MG63 (cell line): ENCODE measurements around the gene IL2RA. TPM values are rescaled to one million over a fixed set of nuclear protein-coding genes. Genes with fewer than 3 reads are reported as not detected.
"Not testable (repeated sequence)": the region's sequence is repeated elsewhere in the genome, so short reads cannot be mapped to it uniquely, and the experiment has no call there.

Experiments
- DNase-seq: peaks from one replicate; pipeline ENCODE4 v3.0.0-alpha.2; 2020
- H3K27me3 ChIP-seq: fragments of 250-450 bp; sonication (Bioruptor Pico); 2 replicates; pipeline ENCODE4 v1.5.1; 2020; ENCODE audit warnings: mild to moderate bottlenecking, moderate library complexity
- H3K36me3 ChIP-seq: fragments of 250-450 bp; sonication (Bioruptor Pico); 2 replicates; pipeline ENCODE4 v1.5.1; 2020; ENCODE audit warnings: mild to moderate bottlenecking, moderate library complexity
- H3K4me3 ChIP-seq: fragments of 250-450 bp; sonication (Bioruptor Pico); 2 replicates; pipeline ENCODE4 v1.5.1; 2020; ENCODE audit warnings: mild to moderate bottlenecking, moderate library complexity
- H3K9me3 ChIP-seq: fragments of 250-450 bp; sonication (Bioruptor Pico); 2 replicates; pipeline ENCODE4 v1.5.1; 2020; ENCODE audit warnings: mild to moderate bottlenecking, moderate library complexity
- total RNA-seq: library from RNA; depleted of rRNA; stranded (reverse); fragments of >200 nt; shearing (Covaris generic); gene quantifications from 2 replicates; pipeline ENCODE4 v1.2.3, GENCODE V29; 2014; ENCODE audit warnings: low replicate concordance

Gene IL2RA
- total RNA-seq, 1 experiment from 2014 or later: not detected

GRCh38 chr10:6014241-6014761, 47.9 kb downstream of the IL2RA start:
- Histone ChIP-seq H3K36me3 (no peaks in the 10 kb centered on the region), H3K4me3 (no peak overlapping the region), H3K27me3 (no peaks in the 10 kb centered on the region), H3K9me3 (no peaks in the 10 kb centered on the region)
- peak; percentile 18 for DNase-seq

GRCh38 chr10:6013413-6014192, 48.6 kb downstream of the IL2RA start:
- no peak for DNase-seq
- Histone ChIP-seq H3K36me3 (no peaks in the 10 kb centered on the region), H3K27me3 (no peaks in the 10 kb centered on the region), H3K4me3 (no peak overlapping the region), H3K9me3 (no peaks in the 10 kb centered on the region)

GRCh38 chr10:6012121-6012905, 49.9 kb downstream of the IL2RA start:
- Histone ChIP-seq H3K4me3 (no peak overlapping the region), H3K27me3 (no peaks in the 10 kb centered on the region), H3K9me3 (peaks cover 2% of the 10 kb centered on the region; the same call in 1 of the 2 replicates), H3K36me3 (no peaks in the 10 kb centered on the region)
- DNase-seq: no peak

DNA sequence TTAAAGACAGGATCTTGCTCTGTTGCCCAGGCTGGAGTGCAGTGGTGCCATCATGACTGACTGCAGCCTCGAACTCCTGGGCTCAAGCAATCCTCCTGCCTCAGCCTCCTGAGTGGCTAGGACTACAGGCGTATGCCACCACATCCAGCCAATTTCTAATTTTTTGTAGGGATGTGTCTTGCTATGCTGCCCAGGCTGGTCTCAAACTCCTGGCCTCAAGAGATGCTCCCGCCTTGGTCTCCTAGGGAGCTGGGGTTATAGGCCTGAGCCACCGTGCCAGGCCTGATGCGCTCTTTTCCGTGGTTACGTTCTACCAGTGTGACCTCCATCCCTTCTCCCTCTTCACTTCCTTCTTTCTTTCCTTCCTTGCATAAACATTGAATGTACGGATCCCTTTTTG, 50.6 kb downstream of the IL2RA start:
- no peak for DNase-seq
- Histone ChIP-seq H3K36me3 (no peaks in the 10 kb centered on the region), H3K27me3 (no peaks in the 10 kb centered on the region), H3K9me3 (peaks cover 5% of the 10 kb centered on the region), H3K4me3 (no peak overlapping the region)

GRCh38 chr10:6010569-6010968, 51.6 kb downstream of the IL2RA start:
- no peak for DNase-seq
- Histone ChIP-seq H3K9me3 (peaks cover 5% of the 10 kb centered on the region), H3K36me3 (no peaks in the 10 kb centered on the region), H3K27me3 (no peaks in the 10 kb centered on the region), H3K4me3 (no peak overlapping the region)

DNA sequence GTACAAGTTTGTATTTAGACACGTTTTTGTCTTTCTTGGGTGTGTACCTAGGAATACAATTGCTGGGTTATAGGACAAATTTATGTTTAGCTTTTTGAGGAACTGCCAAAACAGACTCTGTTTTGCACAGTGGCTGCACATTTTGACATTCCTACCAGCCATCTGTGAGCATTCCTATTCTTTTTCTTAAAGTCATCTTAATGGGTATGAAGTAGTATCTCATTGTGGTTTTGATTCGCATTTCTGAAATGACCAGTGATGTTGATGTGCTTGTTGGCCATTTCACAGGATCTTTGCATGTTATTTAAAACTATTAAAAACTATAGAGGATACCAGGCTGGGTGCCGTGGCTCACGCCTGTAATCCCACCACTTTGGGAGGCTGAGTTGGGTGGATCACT, 52.2 kb downstream of the IL2RA start:
- H3K9me3 ChIP-seq: peaks cover 5% of the 10 kb centered on the region
- H3K36me3 ChIP-seq: no peaks in the 10 kb centered on the region
- H3K27me3 ChIP-seq: no peaks in the 10 kb centered on the region
- no peak for DNase-seq
- no peak overlapping the region for H3K4me3 ChIP-seq

DNA sequence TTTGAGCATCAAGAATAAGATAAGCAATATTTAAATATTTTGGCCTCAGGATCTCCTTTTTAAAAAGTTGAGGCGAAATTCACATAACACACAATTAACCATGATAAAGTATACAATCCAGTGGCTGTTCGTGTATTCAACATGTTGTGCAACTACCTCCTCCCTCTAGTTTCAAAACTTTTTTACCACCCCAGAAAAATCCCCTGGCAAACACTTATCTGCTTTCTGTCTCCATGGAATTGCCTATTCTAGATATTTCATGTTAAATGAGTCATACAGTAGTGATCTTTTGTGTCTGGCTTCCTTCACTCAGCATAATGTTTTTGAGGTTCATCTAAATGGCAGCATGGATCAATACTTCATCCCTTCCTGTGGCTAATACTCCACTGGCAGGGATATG, 53.0 kb downstream of the IL2RA start:
- no peak for DNase-seq
- Histone ChIP-seq H3K36me3 (no peaks in the 10 kb centered on the region), H3K27me3 (no peaks in the 10 kb centered on the region), H3K9me3 (peaks cover 5% of the 10 kb centered on the region), H3K4me3 (peak overlapping the region; percentile 23)

DNA sequence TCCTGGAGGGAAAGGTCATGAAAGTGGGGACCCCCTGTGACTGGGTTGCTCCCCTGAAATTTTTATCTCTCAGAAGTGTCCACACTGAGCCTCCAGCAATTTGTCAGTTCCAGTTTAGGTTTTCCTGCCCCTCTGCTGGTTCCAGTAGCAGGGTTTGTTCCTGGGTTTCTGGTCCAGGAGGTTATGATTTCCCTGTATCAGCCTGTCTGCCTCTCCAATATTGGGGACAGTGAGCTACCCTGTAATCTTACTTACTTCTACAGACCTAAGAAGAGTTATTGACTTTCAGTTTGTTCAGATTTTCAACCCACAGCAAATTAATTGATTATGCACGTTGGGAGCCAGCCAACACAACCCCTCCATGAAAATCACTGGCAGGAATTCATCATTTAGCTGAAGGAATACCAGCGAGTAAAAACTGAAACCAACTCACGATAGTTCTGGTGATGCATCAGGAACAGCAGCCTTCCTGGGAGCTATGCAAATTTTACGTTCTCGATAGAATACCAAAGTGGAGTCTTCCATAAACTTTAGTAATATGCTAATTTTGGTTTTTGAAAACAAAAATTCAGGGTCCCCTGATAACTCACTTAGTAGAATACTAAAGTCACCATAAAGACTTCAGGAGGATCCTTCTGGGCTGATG, 53.5 kb downstream of the IL2RA start:
- Histone ChIP-seq H3K4me3 (peak overlapping the region; percentile 23), H3K36me3 (no peaks in the 10 kb centered on the region), H3K27me3 (no peaks in the 10 kb centered on the region), H3K9me3 (peaks cover 5% of the 10 kb centered on the region)
- no peak for DNase-seq

DNA sequence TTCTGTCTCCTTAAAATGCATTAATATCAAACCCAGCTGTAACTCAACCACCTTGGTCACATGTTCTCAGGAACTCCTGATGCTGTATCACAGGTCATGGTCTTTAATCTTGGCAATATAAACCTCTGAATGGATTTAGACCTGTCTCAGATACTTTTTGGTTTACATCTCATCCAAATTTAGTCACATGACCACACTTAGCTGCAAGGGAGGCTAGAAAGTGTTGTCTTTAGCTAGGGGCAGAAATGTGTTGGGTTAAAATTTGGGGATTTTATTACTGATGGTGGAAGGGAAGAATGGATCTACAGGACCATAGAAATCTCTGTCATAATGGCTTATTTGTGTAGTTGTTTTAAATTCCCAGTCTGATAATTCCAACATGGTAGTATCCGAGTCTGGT, 55.2 kb downstream of the IL2RA start:
- H3K27me3 ChIP-seq: no peaks in the 10 kb centered on the region
- no peak for DNase-seq
- H3K9me3 ChIP-seq: peaks cover 5% of the 10 kb centered on the region
- no peak overlapping the region for H3K4me3 ChIP-seq
- H3K36me3 ChIP-seq: no peaks in the 10 kb centered on the region

- Histone ChIP-seq H3K9me3 (peaks cover 5% of the 10 kb centered on the region), H3K36me3 (no peaks in the 10 kb centered on the region), H3K27me3 (no peaks in the 10 kb centered on the region), H3K4me3 (no peak overlapping the region)
- no peak for DNase-seq
Measured at GRCh38 chr10:6006546-6006945, 55.6 kb downstream of the IL2RA start.

DNA sequence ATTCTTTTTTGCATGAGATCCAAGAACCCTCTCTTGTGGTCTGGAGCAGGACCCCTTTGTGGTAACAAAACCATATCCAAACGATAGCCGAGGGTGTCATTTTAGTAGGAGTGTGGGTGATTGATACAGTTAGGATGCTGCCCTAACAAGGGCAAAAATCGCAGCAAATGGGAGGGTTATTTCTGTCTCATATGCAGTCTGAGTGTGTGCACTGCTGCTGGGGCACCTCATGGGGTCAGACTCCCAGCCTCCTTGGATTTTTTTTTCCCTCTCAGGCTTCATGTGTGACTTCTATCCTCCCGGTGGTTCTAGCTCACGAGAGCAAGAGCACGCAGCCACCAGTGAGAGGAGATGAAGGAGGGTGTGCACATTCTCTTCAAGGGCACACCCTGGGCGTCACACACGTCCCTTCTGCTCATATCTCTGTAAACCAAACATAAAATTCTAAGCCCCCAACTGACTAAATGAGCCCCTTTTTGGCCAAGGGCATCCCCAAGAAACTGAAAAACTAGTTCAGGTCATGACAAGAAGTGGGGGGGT, 56.2 kb downstream of the IL2RA start:
- Histone ChIP-seq H3K4me3 (no peak overlapping the region), H3K36me3 (no peaks in the 10 kb centered on the region), H3K9me3 (peaks cover 5% of the 10 kb centered on the region), H3K27me3 (no peaks in the 10 kb centered on the region)
- DNase-seq: no peak

DNA sequence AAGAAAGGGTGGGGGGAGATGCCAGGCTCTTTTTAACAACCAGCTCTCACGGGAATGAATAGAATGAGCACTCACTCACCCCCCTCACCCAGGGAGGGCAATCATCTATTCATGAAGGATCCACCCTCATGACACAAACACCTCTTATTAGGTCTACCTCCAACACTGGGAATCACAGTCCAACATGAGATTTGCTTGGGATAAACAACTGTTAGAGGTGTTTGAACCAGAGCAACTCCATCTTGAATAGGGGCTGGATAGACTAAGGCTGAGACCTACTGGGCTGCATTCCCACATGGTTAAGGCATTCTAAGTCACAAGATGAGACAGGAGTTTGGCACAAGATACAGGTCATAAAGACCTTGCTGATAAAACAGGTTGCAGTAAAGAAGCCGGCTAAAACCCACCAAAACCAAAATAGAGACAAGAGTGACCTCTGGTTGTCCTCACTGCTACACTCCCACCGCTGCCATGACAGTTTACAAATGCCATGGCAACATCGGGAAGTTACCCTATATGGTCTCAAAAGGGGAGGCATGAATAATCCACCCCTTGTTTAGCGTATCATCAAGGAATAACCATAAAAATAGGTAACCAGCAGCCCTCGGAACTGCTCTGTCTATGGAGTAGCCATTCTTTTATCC, 56.9 kb downstream of the IL2RA start:
- not testable (repeated sequence) for DNase-seq, H3K36me3 ChIP-seq, H3K4me3 ChIP-seq, H3K27me3 ChIP-seq, H3K9me3 ChIP-seq

GRCh38 chr10:6002809-6003510, 59.2 kb downstream of the IL2RA start:
- Histone ChIP-seq H3K9me3 (peaks cover 5% of the 10 kb centered on the region), H3K27me3 (no peaks in the 10 kb centered on the region), H3K4me3 (no peak overlapping the region), H3K36me3 (no peaks in the 10 kb centered on the region)
- DNase-seq: no peak

DNA sequence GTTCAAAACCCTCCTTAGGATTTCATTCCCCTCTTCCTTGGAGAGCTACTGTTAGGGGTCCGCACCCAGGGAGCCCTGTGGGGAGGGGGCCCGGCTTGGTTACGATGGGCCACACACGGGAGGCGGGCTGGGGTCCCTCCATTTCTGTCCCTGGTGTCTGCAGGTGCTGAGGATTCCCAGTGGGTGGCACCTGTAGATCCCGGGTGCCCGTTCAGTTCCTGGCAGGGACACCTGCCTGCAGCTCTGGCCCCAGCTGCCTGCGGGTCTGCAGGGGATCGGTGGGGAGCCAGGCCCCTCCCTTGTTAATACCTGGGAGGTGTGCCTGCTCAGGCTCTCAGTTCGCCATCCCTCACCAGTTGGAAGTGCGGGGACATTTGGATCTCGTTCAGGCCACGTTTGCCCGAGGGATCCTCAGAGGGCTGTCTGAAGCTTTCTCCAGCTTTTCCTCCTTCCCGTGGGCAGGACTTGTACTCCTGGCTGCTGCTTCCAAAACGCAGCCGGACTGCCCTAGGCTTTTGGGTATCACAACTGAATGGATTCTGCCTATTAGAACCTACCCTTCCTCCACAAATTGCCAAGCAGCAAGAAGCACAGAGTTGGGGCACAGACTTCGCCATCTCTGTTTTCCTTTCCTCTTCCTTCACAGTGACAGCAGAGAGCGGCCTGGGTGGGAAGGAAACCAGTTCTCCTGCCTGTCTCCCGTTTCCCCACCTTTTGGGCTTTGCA, 62.6 kb downstream of the IL2RA start:
- Histone ChIP-seq H3K4me3 (no peak overlapping the region), H3K36me3 (no peaks in the 10 kb centered on the region), H3K9me3 (peaks cover 3% of the 10 kb centered on the region; the same call in 1 of the 2 replicates), H3K27me3 (no peaks in the 10 kb centered on the region)
- DNase-seq: no peak

DNA sequence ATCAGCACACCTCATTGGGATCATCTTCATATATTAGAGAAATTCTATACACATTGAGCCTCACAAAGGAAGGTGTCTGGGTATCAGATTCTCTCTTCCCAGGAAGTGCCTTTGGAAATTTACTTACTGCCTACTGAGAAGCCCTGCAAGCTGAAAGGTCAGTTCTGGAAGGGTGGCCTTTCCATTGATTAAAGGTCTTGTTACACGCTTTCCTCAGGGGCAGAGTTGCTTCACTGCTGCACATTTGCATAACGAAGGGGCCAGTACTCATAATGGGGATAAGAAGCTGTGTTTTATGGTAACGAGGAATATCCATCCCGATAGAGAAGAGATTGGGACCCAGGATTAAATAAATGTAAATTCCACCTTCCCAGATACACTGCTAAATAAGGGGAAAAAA, 65.5 kb downstream of the IL2RA start:
- no peak for DNase-seq
- Histone ChIP-seq H3K27me3 (no peaks in the 10 kb centered on the region), H3K4me3 (no peak overlapping the region), H3K9me3 (peaks cover 10% of the 10 kb centered on the region), H3K36me3 (no peaks in the 10 kb centered on the region)
